IPS DF 6.9 (cell line): ENCODE results near the gene MAST2.
"Not testable (repeated sequence)": the region's sequence is repeated elsewhere in the genome, so short reads cannot be mapped to it uniquely, and the experiment has no call there.

ENCODE experiments used
- DNase-seq: peaks from one replicate; pipeline ENCODE4 v3.0.0-alpha.2; 2013; ENCODE audit warnings: low read depth, low spot score
- H3K27ac ChIP-seq: one replicate; pipeline ENCODE4 v1.5.1; 2013; ENCODE audit warnings: low read length, control low read depth
- H3K27me3 ChIP-seq: 2 replicates; pipeline ENCODE4 v1.6.1; 2013; ENCODE audit warnings: mild to moderate bottlenecking, low read length; ENCODE audit not compliant: control insufficient read depth, insufficient read depth
- H3K36me3 ChIP-seq: 2 replicates; pipeline ENCODE4 v1.6.1; 2013; ENCODE audit warnings: low read length; ENCODE audit not compliant: control insufficient read depth, insufficient read depth
- H3K4me1 ChIP-seq: 2 replicates; pipeline ENCODE4 v1.6.1; 2013; ENCODE audit warnings: low read length; ENCODE audit not compliant: control insufficient read depth, insufficient read depth
- H3K4me3 ChIP-seq: 2 replicates; pipeline ENCODE4 v1.5.1; 2013; ENCODE audit warnings: mild to moderate bottlenecking, low read length
- H3K9me3 ChIP-seq: 2 replicates; pipeline ENCODE4 v1.6.1; 2013; ENCODE audit warnings: low read length, inconsistent platforms; ENCODE audit not compliant: control insufficient read depth, insufficient read depth
- WGBS: extraction: QIAGEN DNeasy Blood & Tissue Kit; methylation state at CpG from one replicate; pipeline ENCODE4 v1.1.7; 2013; ENCODE audit warnings: mixed read lengths, missing lambda C conversion rate; ENCODE audit not compliant: insufficient read length, insufficient coverage; 5-methylcytosine and 5-hydroxymethylcytosine counted together

Gene MAST2

DNA sequence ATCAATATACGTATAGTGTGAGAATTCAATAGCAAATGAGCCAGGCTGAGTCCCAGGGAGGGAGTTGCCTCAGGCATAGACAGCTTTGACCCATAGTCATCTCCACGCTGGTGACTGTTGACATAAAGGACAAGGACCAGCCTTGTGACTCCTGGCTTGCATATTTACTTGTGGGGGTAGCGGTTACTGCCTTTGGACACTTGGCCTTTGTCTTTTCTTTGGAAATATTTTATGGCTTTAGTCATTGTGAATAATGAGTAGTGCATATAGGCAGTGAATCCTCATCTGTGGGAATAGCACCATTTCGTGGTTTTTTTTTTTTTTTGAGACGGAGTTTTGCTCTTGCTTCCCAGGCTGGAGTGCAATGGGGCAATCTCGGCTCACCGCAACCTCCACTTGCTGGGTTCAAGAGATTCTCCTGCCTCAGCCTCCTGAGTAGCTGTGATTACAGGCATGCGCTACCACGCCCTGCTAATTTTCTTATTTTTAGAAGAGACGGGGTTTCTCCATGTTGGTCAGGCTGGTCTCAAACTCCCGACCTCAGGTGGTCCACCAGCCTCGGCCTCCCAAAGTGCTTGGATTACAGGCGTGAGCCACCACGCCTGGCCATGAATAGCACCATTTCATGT, 68.9 kb downstream of the MAST2 start:
- not testable (repeated sequence) for H3K4me3 ChIP-seq, H3K36me3 ChIP-seq, H3K27ac ChIP-seq, H3K9me3 ChIP-seq, H3K27me3 ChIP-seq, H3K4me1 ChIP-seq, DNase-seq
- no CpG with 5 or more reads among the region's 14 CpGs for WGBS

GRCh38 chr1:45876000-45876617, 72.7 kb downstream of the MAST2 start:
- H3K27ac ChIP-seq = no peak overlapping the region
- no peaks in the 10 kb centered on the region for H3K36me3 ChIP-seq
- no peaks in the 10 kb centered on the region for H3K9me3 ChIP-seq
- no CpG with 5 or more reads among the region's 2 CpGs for WGBS
- no peaks in the 10 kb centered on the region for H3K4me1 ChIP-seq
- H3K27me3 ChIP-seq = no peaks in the 10 kb centered on the region
- no peak overlapping the region for H3K4me3 ChIP-seq
- DNase-seq = no peak

GRCh38 chr1:45877264-45877663, 73.9 kb downstream of the MAST2 start:
- no peak overlapping the region for H3K4me3 ChIP-seq
- no peaks in the 10 kb centered on the region for H3K36me3 ChIP-seq
- H3K9me3 ChIP-seq = no peaks in the 10 kb centered on the region
- H3K27me3 ChIP-seq = no peaks in the 10 kb centered on the region
- H3K27ac ChIP-seq = no peak overlapping the region
- no peaks in the 10 kb centered on the region for H3K4me1 ChIP-seq
- WGBS = no CpG with 5 or more reads among the region's 4 CpGs
- DNase-seq = no peak

- H3K9me3 ChIP-seq = no peaks in the 10 kb centered on the region
- H3K27ac ChIP-seq = no peak overlapping the region
- no peak for DNase-seq
- H3K4me1 ChIP-seq = no peaks in the 10 kb centered on the region
- WGBS = 100% methylated on average over 1 of the region's 4 CpGs
- no peaks in the 10 kb centered on the region for H3K36me3 ChIP-seq
- no peaks in the 10 kb centered on the region for H3K27me3 ChIP-seq
- H3K4me3 ChIP-seq = no peak overlapping the region
Observed at GRCh38 chr1:45879885-45880598, 76.6 kb downstream of the MAST2 start.

- WGBS = no CpG with 5 or more reads among the region's 3 CpGs
- Histone ChIP-seq H3K4me1 (no peaks in the 10 kb centered on the region), H3K27me3 (no peaks in the 10 kb centered on the region), H3K4me3 (no peak overlapping the region), H3K36me3 (no peaks in the 10 kb centered on the region), H3K27ac (no peak overlapping the region), H3K9me3 (no peaks in the 10 kb centered on the region)
- DNase-seq = no peak
Observed at GRCh38 chr1:45880930-45881329, 77.5 kb downstream of the MAST2 start.

- DNase-seq = no peak
- WGBS = no CpG with 5 or more reads among the region's 1 CpG
- H3K9me3 ChIP-seq = no peaks in the 10 kb centered on the region
- no peaks in the 10 kb centered on the region for H3K27me3 ChIP-seq
- no peak overlapping the region for H3K27ac ChIP-seq
- H3K4me3 ChIP-seq = no peak overlapping the region
- H3K36me3 ChIP-seq = no peaks in the 10 kb centered on the region
- H3K4me1 ChIP-seq = no peaks in the 10 kb centered on the region
Observed at GRCh38 chr1:45883658-45884057, 80.2 kb downstream of the MAST2 start.

- Histone ChIP-seq H3K36me3 (no peaks in the 10 kb centered on the region), H3K4me1 (no peaks in the 10 kb centered on the region), H3K4me3 (no peak overlapping the region), H3K27me3 (no peaks in the 10 kb centered on the region), H3K27ac (no peak overlapping the region), H3K9me3 (no peaks in the 10 kb centered on the region)
- DNase-seq = no peak
- WGBS = no CpG with 5 or more reads among the region's 1 CpG
Observed at GRCh38 chr1:45884700-45885099, 81.3 kb downstream of the MAST2 start.

GRCh38 chr1:45886229-45886628, 82.8 kb downstream of the MAST2 start:
- no peak overlapping the region for H3K27ac ChIP-seq
- no peaks in the 10 kb centered on the region for H3K27me3 ChIP-seq
- DNase-seq = no peak
- WGBS = no CpG with 5 or more reads among the region's 2 CpGs
- H3K9me3 ChIP-seq = no peaks in the 10 kb centered on the region
- no peaks in the 10 kb centered on the region for H3K36me3 ChIP-seq
- H3K4me3 ChIP-seq = no peak overlapping the region
- no peaks in the 10 kb centered on the region for H3K4me1 ChIP-seq

- no peaks in the 10 kb centered on the region for H3K9me3 ChIP-seq
- H3K36me3 ChIP-seq = no peaks in the 10 kb centered on the region
- no peak for DNase-seq
- no peaks in the 10 kb centered on the region for H3K27me3 ChIP-seq
- H3K27ac ChIP-seq = no peak overlapping the region
- no CpG with 5 or more reads among the region's 1 CpG for WGBS
- no peak overlapping the region for H3K4me3 ChIP-seq
- no peaks in the 10 kb centered on the region for H3K4me1 ChIP-seq
Observed at GRCh38 chr1:45887156-45887842, 83.9 kb downstream of the MAST2 start.

- no CpG with 5 or more reads among the region's 2 CpGs for WGBS
- DNase-seq = no peak
- H3K36me3 ChIP-seq = no peaks in the 10 kb centered on the region
- no peaks in the 10 kb centered on the region; the same call in 1 of the 2 replicates for H3K4me1 ChIP-seq
- H3K4me3 ChIP-seq = no peak overlapping the region
- no peaks in the 10 kb centered on the region for H3K27me3 ChIP-seq
- no peaks in the 10 kb centered on the region for H3K9me3 ChIP-seq
- H3K27ac ChIP-seq = no peak overlapping the region
Observed at GRCh38 chr1:45890078-45890477, 86.7 kb downstream of the MAST2 start.
